ENCODE measurements around the gene OSGIN1.

The OSGIN1 gene

DNA sequence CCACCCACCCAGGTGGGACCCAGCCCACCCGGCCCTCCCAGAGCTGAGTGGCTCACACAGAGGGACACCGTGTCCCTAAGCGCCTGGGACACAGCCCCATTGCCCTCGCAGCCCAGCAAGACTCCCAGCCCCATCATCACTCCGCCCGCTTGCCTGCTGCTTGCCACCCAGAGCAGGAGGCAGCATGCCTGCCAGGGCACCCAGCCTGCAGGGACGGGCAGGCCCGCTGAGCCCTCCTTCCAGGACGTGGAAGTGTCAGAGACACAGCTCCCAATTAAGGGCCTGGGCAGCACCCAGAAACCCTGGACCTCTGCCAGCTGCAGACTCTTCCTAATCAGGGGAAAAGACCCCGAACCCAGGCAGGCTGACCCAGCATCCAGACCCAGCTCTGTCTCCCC lies 17.2 kb upstream of the OSGIN1 start:
- no peak overlapping the region for H4K12ac ChIP-seq (ENCODE audit: low read depth, low read length)
- no peak overlapping the region for H2BK120ac ChIP-seq (ENCODE audit: insufficient read depth, low read length, poor library complexity)
- H2AK5ac ChIP-seq (ENCODE audit: low read length): no peak overlapping the region
- H3K27me3 ChIP-seq (ENCODE audit: insufficient read depth, low read length): no peaks in the 10 kb centered on the region
- no peak overlapping the region for H3K18ac ChIP-seq (ENCODE audit: low read length)
- H3K79me1 ChIP-seq (ENCODE audit: low read length): no peaks in the 10 kb centered on the region
- no peaks in the 10 kb centered on the region for H3K36me3 ChIP-seq (ENCODE audit: control insufficient read depth in 1 of 2, insufficient read depth in 2 of 2, low read length in 2 of 2)
- H2BK5ac ChIP-seq (ENCODE audit: low read depth, low read length, poor library complexity): no peak overlapping the region
- H3K9ac ChIP-seq (ENCODE audit: low read length): no peak overlapping the region
- H3K4me2 ChIP-seq (ENCODE audit: low read length): no peak overlapping the region
- H3K79me2 ChIP-seq (ENCODE audit: control insufficient read depth, insufficient read depth, low read length, poor library complexity): no peaks in the 10 kb centered on the region
- no peaks in the 10 kb centered on the region for H3K9me3 ChIP-seq (ENCODE audit: insufficient read depth, low read depth, low read length)
- H3K4me1 ChIP-seq (ENCODE audit: control insufficient read depth in 1 of 2, insufficient read depth in 2 of 2, low read length in 2 of 2): no peaks in the 10 kb centered on the region
- H2BK12ac ChIP-seq (ENCODE audit: low read length): no peak overlapping the region
- H3K4ac ChIP-seq (ENCODE audit: low read depth, low read length): no peak overlapping the region
- no peak overlapping the region for H2AFZ ChIP-seq (ENCODE audit: insufficient read depth, low read length, poor library complexity)
- no peak overlapping the region for H4K91ac ChIP-seq (ENCODE audit: low read depth, low read length)
- no peak overlapping the region for H4K8ac ChIP-seq (ENCODE audit: low read depth, low read length)
- no peak overlapping the region for H3K23ac ChIP-seq (ENCODE audit: low read length)
- no CpG with 5 or more reads among the region's 10 CpGs for WGBS (ENCODE audit: extremely low coverage, insufficient coverage, insufficient read length)
- no peak overlapping the region for H3K27ac ChIP-seq (ENCODE audit: low read depth, low read length)
- no peak overlapping the region for H3K14ac ChIP-seq (ENCODE audit: low read length)
- DNase-seq: no peak
- H3K4me3 ChIP-seq (ENCODE audit: low read depth, low read length): no peak overlapping the region

DNA sequence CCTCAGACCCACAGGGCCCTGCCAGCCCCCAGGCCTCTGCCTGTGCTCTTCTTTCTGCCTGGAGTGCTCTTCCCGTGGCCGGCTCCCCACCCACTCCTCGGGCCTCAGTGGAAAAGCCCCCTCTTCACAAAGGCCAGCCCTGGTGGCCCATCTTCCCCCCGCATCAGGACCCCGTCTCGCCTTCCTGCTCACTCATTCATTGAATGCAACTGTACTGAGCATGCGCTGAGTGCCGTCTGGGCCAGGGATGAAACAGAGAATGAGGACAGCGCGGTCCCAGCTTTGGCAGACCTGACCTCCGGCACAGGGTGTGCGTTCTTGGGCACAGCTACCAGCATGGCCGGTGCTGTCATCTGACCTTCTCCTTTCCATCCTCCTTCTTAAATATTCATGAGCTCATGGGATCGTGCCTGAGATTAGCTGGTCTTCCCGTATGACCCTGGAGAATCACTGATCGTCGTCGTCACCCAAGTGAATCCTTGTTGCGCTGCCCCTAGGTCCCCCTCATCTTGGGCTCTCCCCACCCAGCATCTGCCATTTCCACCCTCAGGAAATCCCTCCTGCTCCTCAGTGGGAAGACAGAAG lies 16.4 kb upstream of the OSGIN1 start:
- Histone ChIP-seq H2AK5ac (ENCODE audit: low read length) (no peak overlapping the region), H3K23ac (ENCODE audit: low read length) (no peak overlapping the region), H3K14ac (ENCODE audit: low read length) (no peak overlapping the region), H3K36me3 (ENCODE audit: control insufficient read depth in 1 of 2, insufficient read depth in 2 of 2, low read length in 2 of 2) (no peaks in the 10 kb centered on the region), H3K4ac (ENCODE audit: low read depth, low read length) (no peak overlapping the region), H3K9ac (ENCODE audit: low read length) (no peak overlapping the region), H2BK5ac (ENCODE audit: low read depth, low read length, poor library complexity) (no peak overlapping the region), H2BK12ac (ENCODE audit: low read length) (no peak overlapping the region), H3K79me2 (ENCODE audit: control insufficient read depth, insufficient read depth, low read length, poor library complexity) (no peaks in the 10 kb centered on the region), H3K4me3 (ENCODE audit: low read depth, low read length) (no peak overlapping the region), H3K27me3 (ENCODE audit: insufficient read depth, low read length) (no peaks in the 10 kb centered on the region), H3K79me1 (ENCODE audit: low read length) (no peaks in the 10 kb centered on the region), H2BK120ac (ENCODE audit: insufficient read depth, low read length, poor library complexity) (no peak overlapping the region), H2AFZ (ENCODE audit: insufficient read depth, low read length, poor library complexity) (no peak overlapping the region), H4K91ac (ENCODE audit: low read depth, low read length) (no peak overlapping the region), H3K9me3 (ENCODE audit: insufficient read depth, low read depth, low read length) (no peaks in the 10 kb centered on the region), H4K12ac (ENCODE audit: low read depth, low read length) (no peak overlapping the region), H3K4me1 (ENCODE audit: control insufficient read depth in 1 of 2, insufficient read depth in 2 of 2, low read length in 2 of 2) (no peaks in the 10 kb centered on the region), H4K8ac (ENCODE audit: low read depth, low read length) (no peak overlapping the region), H3K18ac (ENCODE audit: low read length) (no peak overlapping the region), H3K27ac (ENCODE audit: low read depth, low read length) (no peak overlapping the region), H3K4me2 (ENCODE audit: low read length) (no peak overlapping the region)
- DNase-seq: peak; percentile 40 to 65
- no CpG with 5 or more reads among the region's 19 CpGs for WGBS (ENCODE audit: extremely low coverage, insufficient coverage, insufficient read length)

DNA sequence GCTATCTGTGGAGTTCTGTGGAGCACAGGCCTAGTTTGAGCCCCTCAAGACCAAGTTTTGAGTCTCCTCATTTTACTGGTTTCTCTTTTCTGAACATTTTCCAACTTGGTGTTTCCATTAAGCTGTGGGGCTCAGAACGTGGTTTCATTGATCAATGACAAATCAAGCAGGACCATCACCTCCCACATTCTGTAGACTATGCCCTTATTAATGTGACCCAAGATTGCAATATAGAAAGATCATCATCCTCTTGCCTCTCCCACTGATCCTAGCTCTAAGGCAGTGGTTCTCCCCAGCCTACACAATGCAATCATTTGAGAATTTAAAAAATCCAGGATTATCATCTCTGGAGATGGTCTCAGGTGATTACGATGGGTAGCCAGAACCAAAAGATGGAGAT lies 15.8 kb upstream of the OSGIN1 start:
- H3K18ac ChIP-seq (ENCODE audit: low read length): no peak overlapping the region
- no peak overlapping the region for H4K12ac ChIP-seq (ENCODE audit: low read depth, low read length)
- no peak overlapping the region for H2BK12ac ChIP-seq (ENCODE audit: low read length)
- no peak overlapping the region for H2BK120ac ChIP-seq (ENCODE audit: insufficient read depth, low read length, poor library complexity)
- no peak overlapping the region for H3K4ac ChIP-seq (ENCODE audit: low read depth, low read length)
- no peak overlapping the region for H3K23ac ChIP-seq (ENCODE audit: low read length)
- H3K9me3 ChIP-seq (ENCODE audit: insufficient read depth, low read depth, low read length): no peaks in the 10 kb centered on the region
- no peaks in the 10 kb centered on the region for H3K79me2 ChIP-seq (ENCODE audit: control insufficient read depth, insufficient read depth, low read length, poor library complexity)
- no peak overlapping the region for H3K4me2 ChIP-seq (ENCODE audit: low read length)
- no CpG with 5 or more reads among the region's 2 CpGs for WGBS (ENCODE audit: extremely low coverage, insufficient coverage, insufficient read length)
- H3K27ac ChIP-seq (ENCODE audit: low read depth, low read length): no peak overlapping the region
- H3K14ac ChIP-seq (ENCODE audit: low read length): no peak overlapping the region
- H3K79me1 ChIP-seq (ENCODE audit: low read length): no peaks in the 10 kb centered on the region
- H4K91ac ChIP-seq (ENCODE audit: low read depth, low read length): no peak overlapping the region
- H3K9ac ChIP-seq (ENCODE audit: low read length): no peak overlapping the region
- DNase-seq: peak in 1 of 2 donors; percentile 49
- no peak overlapping the region for H2AFZ ChIP-seq (ENCODE audit: insufficient read depth, low read length, poor library complexity)
- H3K4me1 ChIP-seq (ENCODE audit: control insufficient read depth in 1 of 2, insufficient read depth in 2 of 2, low read length in 2 of 2): no peaks in the 10 kb centered on the region
- H4K8ac ChIP-seq (ENCODE audit: low read depth, low read length): no peak overlapping the region
- H3K4me3 ChIP-seq (ENCODE audit: low read depth, low read length): no peak overlapping the region
- no peaks in the 10 kb centered on the region for H3K36me3 ChIP-seq (ENCODE audit: control insufficient read depth in 1 of 2, insufficient read depth in 2 of 2, low read length in 2 of 2)
- H3K27me3 ChIP-seq (ENCODE audit: insufficient read depth, low read length): no peaks in the 10 kb centered on the region
- no peak overlapping the region for H2BK5ac ChIP-seq (ENCODE audit: low read depth, low read length, poor library complexity)
- no peak overlapping the region for H2AK5ac ChIP-seq (ENCODE audit: low read length)

DNA sequence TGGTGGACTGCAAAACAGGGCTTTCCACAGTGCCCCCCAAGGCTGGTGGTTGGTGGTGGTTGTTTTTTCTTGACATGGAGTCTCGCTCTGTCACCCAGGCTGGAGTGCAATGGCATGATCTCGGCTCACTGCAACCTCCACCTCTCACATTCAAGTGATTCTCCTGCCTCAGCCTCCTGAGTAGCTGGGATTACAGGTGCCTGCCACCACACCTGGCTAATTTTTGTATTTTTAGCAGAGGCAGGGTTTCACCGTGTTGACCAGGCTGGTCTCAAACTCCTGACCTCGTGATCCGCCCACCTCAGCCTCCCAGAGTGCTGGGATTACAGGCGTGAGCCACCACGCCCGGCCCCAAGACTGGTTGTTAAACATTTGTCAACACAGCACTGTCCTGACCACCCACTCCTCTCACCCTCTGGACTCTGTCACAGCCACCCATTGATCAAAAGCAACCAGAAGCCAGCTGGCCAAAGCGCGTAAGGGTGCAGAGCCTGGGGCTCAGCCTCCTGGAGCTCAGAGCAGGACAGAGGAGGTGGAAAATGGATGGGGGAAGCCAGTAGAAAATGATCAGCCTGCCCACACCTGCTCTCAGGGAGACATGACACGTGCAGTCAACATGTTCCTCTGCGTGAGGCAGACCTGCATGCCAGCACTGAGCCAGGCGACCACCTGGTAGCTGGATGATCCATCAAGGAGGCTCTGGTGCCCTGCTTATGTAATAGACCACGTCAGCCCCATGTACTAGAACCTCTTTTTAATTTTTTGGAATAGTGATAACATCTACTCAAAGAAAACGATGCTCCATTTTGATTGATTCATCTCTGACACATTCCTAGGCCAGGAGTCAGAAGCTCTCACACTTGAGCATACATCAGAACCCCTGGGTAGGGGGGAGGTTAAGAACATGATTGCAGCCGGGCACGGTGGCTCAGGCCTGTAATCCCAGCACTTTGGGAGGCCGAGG lies 14.8 kb upstream of the OSGIN1 start:
- no CpG with 5 or more reads among the region's 18 CpGs for WGBS (ENCODE audit: extremely low coverage, insufficient coverage, insufficient read length)
- Histone ChIP-seq H3K9me3 (ENCODE audit: insufficient read depth, low read depth, low read length) (no peaks in the 10 kb centered on the region), H2BK12ac (ENCODE audit: low read length) (no peak overlapping the region), H3K27ac (ENCODE audit: low read depth, low read length) (no peak overlapping the region), H3K79me1 (ENCODE audit: low read length) (no peaks in the 10 kb centered on the region), H3K4me3 (ENCODE audit: low read depth, low read length) (no peak overlapping the region), H3K4me2 (ENCODE audit: low read length) (no peak overlapping the region), H2AK5ac (ENCODE audit: low read length) (no peak overlapping the region), H3K9ac (ENCODE audit: low read length) (no peak overlapping the region), H2BK5ac (ENCODE audit: low read depth, low read length, poor library complexity) (no peak overlapping the region), H4K8ac (ENCODE audit: low read depth, low read length) (no peak overlapping the region), H3K27me3 (ENCODE audit: insufficient read depth, low read length) (no peaks in the 10 kb centered on the region), H3K18ac (ENCODE audit: low read length) (no peak overlapping the region), H3K79me2 (ENCODE audit: control insufficient read depth, insufficient read depth, low read length, poor library complexity) (no peaks in the 10 kb centered on the region), H4K12ac (ENCODE audit: low read depth, low read length) (no peak overlapping the region), H3K4ac (ENCODE audit: low read depth, low read length) (no peak overlapping the region), H3K14ac (ENCODE audit: low read length) (no peak overlapping the region), H3K23ac (ENCODE audit: low read length) (no peak overlapping the region), H4K91ac (ENCODE audit: low read depth, low read length) (no peak overlapping the region), H2BK120ac (ENCODE audit: insufficient read depth, low read length, poor library complexity) (no peak overlapping the region), H3K36me3 (ENCODE audit: control insufficient read depth in 1 of 2, insufficient read depth in 2 of 2, low read length in 2 of 2) (no peaks in the 10 kb centered on the region), H3K4me1 (ENCODE audit: control insufficient read depth in 1 of 2, insufficient read depth in 2 of 2, low read length in 2 of 2) (peaks cover 2 to 5% of the 10 kb centered on the region in 2 experiments), H2AFZ (ENCODE audit: insufficient read depth, low read length, poor library complexity) (no peak overlapping the region)
- peak in 1 of 2 donors; percentile 17 for DNase-seq

Data from trophoblast cell (in vitro differentiated cells and primary cell).